ENCODE data around the gene IL10RA. TPM values are rescaled to one million over a fixed set of nuclear protein-coding genes. Genes with fewer than 3 reads are reported as not detected.

Gene IL10RA
- total RNA-seq, 2 donors from 2014 or later = 7.3 to 10.2 TPM

GRCh38 chr11:117993988-117994745 is 8.0 kb downstream of the IL10RA start:
- intact Hi-C loops (cut with DNase I) = no loop called here
- TF ChIP-seq, protein P1, sequence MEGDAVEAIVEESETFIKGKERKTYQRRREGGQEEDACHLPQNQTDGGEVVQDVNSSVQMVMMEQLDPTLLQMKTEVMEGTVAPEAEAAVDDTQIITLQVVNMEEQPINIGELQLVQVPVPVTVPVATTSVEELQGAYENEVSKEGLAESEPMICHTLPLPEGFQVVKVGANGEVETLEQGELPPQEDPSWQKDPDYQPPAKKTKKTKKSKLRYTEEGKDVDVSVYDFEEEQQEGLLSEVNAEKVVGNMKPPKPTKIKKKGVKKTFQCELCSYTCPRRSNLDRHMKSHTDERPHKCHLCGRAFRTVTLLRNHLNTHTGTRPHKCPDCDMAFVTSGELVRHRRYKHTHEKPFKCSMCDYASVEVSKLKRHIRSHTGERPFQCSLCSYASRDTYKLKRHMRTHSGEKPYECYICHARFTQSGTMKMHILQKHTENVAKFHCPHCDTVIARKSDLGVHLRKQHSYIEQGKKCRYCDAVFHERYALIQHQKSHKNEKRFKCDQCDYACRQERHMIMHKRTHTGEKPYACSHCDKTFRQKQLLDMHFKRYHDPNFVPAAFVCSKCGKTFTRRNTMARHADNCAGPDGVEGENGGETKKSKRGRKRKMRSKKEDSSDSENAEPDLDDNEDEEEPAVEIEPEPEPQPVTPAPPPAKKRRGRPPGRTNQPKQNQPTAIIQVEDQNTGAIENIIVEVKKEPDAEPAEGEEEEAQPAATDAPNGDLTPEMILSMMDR (IDR thresholded peaks at IDR 0.05) = no peak
- TF ChIP-seq POLR2A (IDR thresholded peaks at IDR 0.05) = no peak
- Histone ChIP-seq H3K27ac (no peak overlapping the region), H3K9me3 (no peaks in the 10 kb centered on the region), H3K27me3 (no peaks in the 10 kb centered on the region), H3K36me3 (replicated peaks in 1 of 2; ENCODE audit: insufficient read depth in 1 of 2, low read depth in 2 of 2) (no peaks in the 10 kb centered on the region), H3K4me1 (no peaks in the 10 kb centered on the region), H3K4me3 (no peak overlapping the region)
- ATAC-seq (no peak), DNase-seq (peak in 1 of 4 donors; percentile 61)
- WGBS, 2 donors = 55 to 70% methylated on average over 9 of the region's 9 CpGs

GRCh38 chr11:117995472-117995871 is 9.3 kb downstream of the IL10RA start:
- 78 to 93% methylated on average over 11 of the region's 11 CpGs for whole genome bisulfite sequencing, 2 donors
- DNase-seq = no peak

GRCh38 chr11:117996058-117996457 is 9.9 kb downstream of the IL10RA start:
- no peak for ATAC-seq
- TF ChIP-seq, protein P1 (IDR thresholded peaks at IDR 0.05) = no peak
- TF ChIP-seq POLR2A (IDR thresholded peaks at IDR 0.05) = no peak
- intact Hi-C loops (cut with DNase I) = no loop called here
- WGBS, 2 donors = 84 to 90% methylated on average over 4 of the region's 4 CpGs
- no peaks in the 10 kb centered on the region for H3K4me1 ChIP-seq
- no peak overlapping the region for H3K4me3 ChIP-seq
- H3K9me3 ChIP-seq = no peaks in the 10 kb centered on the region
- H3K27ac ChIP-seq = no peak overlapping the region
- no peak for DNase-seq
- no peaks in the 10 kb centered on the region for H3K36me3 ChIP-seq (replicated peaks in 1 of 2; ENCODE audit: insufficient read depth in 1 of 2, low read depth in 2 of 2)
- no peaks in the 10 kb centered on the region for H3K27me3 ChIP-seq

More at GRCh38 chr11:117995472-117995871, 9.3 kb downstream of the IL10RA start:
- no peak for ATAC-seq
- Histone ChIP-seq H3K27me3 (no peaks in the 10 kb centered on the region), H3K27ac (no peak overlapping the region), H3K9me3 (no peaks in the 10 kb centered on the region), H3K4me3 (no peak overlapping the region), H3K36me3 (replicated peaks in 1 of 2; ENCODE audit: insufficient read depth in 1 of 2, low read depth in 2 of 2) (no peaks in the 10 kb centered on the region), H3K4me1 (no peaks in the 10 kb centered on the region)
- no peak for TF ChIP-seq POLR2A (IDR thresholded peaks at IDR 0.05)
- TF ChIP-seq, protein P1 (IDR thresholded peaks at IDR 0.05) = no peak
- intact Hi-C loops (cut with DNase I) = no loop called here

DNA sequence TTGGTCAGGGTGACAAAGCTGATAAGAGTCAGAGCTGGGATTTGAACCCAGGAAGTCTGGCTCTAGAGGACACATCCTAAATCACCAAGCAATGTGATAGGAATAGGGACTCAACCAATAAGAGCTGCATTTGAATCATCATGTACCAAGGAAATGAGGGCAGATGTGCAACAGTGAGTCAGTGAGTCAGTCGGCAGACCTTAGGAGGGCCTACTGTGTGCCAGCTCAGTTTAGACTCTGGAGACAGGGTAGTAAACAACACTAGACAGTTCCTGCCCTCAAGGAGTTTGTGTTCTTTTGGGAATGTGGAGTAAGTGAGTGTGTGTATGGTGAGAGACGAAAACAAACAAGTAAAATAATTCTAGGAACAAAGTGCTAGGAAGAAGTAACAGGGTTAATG is 11.2 kb downstream of the IL10RA start:
- no peak overlapping the region for H3K27ac ChIP-seq
- H3K4me3 ChIP-seq = no peak overlapping the region
- H3K27me3 ChIP-seq = no peaks in the 10 kb centered on the region
- TF ChIP-seq, protein P1 (IDR thresholded peaks at IDR 0.05) = no peak
- H3K4me1 ChIP-seq = no peaks in the 10 kb centered on the region
- intact Hi-C loops (cut with DNase I) = no loop called here
- ATAC-seq = no peak
- no peaks in the 10 kb centered on the region for H3K36me3 ChIP-seq (replicated peaks in 1 of 2; ENCODE audit: insufficient read depth in 1 of 2, low read depth in 2 of 2)
- H3K9me3 ChIP-seq = no peaks in the 10 kb centered on the region
- WGBS, 2 donors = 83 to 90% methylated on average over 2 of the region's 2 CpGs
- no peak for DNase-seq

Data from body of pancreas (tissue), 4 donors.